ENCODE results near the gene ATP5PB.

ATP5PB gene

DNA sequence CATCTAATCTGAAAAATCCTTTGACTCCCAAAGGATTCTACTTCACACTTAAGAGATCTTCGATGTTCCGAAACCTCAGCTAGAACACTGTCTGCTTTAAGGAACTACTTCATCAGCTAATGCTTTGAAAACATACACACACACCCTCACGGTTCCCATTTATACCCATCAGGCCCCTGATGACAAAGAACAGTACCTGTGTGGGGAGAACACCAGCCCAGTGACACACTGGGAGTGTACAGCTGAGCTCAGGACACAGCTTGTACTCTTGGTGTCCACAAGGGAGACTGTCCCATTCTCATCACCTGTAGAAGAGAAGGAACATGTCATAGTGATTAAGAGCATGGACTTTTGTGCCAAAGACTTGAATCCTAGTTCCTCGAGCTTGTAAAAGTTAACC, 6.8 kb upstream of the ATP5PB start:
- no peak overlapping the region for H3K4me3 ChIP-seq (ENCODE audit: low read length)
- no peak for DNase-seq (ENCODE audit: low read depth, low spot score)

DNA sequence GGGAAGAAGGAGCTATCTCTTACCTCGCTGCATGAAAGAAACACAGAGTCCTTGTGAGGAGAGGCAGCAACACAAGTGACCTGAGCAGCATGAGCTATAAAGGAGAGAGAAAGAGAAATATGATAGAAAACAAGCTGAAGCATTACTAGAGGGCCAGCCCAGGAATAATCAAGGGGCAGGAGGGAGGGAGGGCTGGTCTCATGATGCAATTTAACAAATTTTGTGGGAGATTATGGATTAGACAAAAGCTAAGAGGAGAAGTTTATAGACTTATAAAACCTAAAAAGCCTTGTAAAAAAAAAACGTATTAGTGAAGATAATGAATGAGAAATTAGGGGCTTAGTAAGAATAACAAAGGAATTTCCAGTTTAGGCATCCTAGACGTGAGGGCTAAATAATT, 5.2 kb upstream of the ATP5PB start:
- H3K4me3 ChIP-seq (ENCODE audit: low read length), result no peak overlapping the region
- DNase-seq (ENCODE audit: low read depth, low spot score), result no peak

DNA sequence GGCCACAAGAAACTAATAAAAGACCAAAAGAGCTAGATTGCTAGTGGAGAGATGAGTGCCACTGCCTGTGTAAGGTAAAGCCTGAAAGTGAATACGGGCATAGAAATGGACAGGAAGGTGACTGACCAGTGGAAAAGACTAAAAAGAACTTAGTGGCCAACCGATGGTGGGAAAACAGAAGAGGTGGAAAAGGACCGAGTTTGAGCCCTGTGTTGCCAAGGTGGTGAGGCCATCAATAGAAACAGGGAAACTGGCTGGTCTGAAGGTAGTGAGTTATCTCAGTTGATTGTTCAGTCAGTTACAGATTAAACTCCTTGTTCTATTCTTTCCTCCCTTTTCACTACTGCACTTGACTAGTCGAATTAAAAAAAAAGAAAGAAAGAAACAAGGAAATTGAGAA, 2.7 kb upstream of the ATP5PB start:
- DNase-seq (ENCODE audit: low read depth, low spot score), result no peak
- no peak overlapping the region for H3K4me3 ChIP-seq (ENCODE audit: low read length)

DNA sequence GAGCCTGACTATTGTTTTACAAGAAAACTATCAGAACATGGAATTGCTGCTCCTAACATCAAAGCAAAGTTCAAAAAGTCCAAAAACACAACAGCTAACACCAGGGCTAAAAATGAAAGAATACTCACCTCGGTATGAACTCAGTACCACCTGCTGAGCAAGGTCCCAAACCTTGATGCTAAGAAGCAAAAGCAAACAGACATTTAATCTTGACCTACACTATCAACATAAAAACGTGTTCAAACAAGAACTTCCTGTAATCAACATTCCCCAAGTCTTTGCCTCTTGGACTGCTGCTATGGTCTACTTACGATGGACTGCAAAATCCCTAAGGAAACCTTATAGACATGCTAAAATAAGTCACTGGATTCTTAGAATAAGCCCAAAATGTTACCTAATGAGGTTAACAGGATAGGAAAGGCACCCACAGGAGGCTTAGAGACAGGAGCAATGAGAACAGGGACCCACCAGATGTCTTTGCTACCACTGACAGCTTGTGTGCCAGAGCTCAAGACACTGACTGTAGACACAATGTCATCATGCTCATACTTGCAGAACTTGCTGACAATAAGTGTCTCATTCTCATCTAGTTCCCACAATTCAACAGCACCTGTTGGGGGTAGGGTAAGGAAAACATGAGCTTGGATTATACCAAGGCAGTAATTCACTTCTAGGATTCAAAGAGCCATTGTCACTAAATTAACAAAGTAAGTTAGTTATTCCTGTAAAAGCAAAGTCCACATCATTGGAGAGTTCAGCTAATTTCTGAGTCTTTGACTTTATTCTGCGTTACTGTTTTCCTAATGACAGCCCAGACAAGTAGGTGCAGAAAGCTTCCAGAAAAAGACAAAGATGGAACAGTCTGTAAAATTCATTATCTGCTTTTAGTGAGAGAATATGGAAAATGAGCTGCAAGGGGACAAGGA, 2.0 kb upstream of the ATP5PB start:
- H3K4me3 ChIP-seq (ENCODE audit: low read length), result no peak overlapping the region
- DNase-seq (ENCODE audit: low read depth, low spot score), result no peak

DNA sequence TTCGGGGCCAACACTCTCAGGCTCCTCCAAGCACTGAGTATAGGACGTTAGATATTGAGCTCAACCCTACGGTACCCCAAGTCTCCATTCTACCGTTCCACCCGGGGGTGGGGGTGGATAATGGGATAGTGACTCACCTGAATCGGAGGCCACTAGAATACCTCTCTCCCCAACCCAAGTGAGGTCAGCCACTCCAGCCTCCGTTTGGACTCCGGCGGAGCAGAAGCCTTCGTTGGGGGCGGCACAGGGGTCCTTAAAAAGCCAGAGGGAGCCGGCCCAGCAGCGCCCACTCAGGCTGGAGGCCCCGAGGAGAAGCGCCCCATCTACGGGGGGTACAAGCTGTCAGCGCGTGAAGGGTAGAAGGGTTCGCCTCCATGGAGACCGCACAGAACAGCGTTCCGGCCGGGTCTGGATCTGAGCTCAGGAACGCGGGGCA, 764 bp upstream of the ATP5PB start:
- no peak for DNase-seq (ENCODE audit: low read depth, low spot score)
- H3K4me3 ChIP-seq (ENCODE audit: low read length), result peak overlapping the region; percentile 84

DNA sequence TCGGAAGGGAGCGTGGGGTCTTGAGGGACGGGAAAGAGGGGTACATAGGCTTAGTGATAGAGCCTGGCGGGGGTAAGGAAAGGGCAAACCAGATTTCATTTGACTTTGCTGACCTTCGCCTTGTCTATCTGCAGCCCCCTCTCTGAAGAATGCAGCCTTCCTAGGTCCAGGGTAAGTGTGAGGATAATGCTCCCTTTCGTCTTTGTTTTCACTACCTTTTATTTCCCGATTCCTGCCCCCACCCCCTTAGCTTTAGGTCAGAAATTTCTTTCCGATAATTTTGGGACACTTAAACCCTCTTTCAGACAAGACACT, 396 bp downstream of the ATP5PB start:
- peak overlapping the region; percentile 84 for H3K4me3 ChIP-seq (ENCODE audit: low read length)
- no peak for DNase-seq (ENCODE audit: low read depth, low spot score)

DNA sequence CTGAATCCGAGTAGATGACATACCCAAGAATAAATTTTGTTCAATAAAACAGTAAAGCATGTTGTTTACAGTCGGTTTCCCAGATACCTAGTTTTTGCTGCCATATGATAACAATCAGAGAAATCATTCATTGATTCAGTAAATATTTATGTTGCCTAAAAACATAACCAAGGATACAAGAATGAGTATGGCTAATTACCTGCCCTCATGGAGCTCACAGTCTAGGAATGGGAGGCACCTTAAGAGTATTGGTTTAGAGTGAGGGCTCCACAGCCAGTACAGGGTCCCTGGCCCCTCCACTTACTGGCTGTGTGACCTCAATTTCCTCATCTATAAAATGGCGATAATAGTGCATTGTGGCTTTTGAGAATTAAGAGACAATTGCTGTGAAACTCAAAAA, 921 bp downstream of the ATP5PB start:
- H3K4me3 ChIP-seq (ENCODE audit: low read length), result peak overlapping the region; percentile 84
- no peak for DNase-seq (ENCODE audit: low read depth, low spot score)

DNA sequence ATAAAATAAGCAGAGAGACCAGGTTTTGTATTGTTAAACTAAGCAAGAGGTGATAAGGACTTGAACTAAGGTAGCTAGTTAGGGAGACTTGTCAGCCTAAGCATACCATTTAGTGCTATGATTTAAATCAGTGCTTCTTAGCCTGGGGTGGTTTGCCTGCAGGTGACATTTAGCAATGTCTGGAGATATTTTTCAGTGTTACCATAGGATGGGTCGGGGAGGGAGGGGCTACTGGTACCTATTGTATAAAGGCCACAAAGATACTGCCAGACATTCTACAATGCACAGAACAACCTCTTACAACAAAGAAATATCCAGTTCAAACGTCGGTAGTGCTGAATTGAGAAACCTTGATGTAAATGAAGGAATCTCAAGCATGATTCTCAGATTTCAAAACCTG, 3.3 kb downstream of the ATP5PB start:
- no peak for DNase-seq (ENCODE audit: low read depth, low spot score)
- H3K4me3 ChIP-seq (ENCODE audit: low read length), result no peak overlapping the region

DNA sequence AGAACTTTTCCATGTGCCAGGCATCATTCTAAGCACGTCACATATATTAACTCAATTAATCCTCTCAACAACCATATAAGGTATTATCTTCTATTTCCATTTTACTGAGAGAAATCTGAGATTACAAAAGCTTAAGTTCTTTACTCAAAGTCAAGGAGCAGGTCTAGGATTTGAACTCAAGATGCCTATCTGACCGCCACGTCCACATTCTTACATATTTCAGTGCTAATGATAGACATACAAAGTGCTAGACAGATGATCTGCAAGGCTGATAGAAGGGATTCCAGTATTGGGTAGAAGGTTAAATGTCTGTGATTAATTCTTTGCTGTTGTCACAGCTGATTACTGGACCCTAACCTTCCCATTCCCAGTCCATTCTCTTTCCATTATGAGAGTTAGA, 4.4 kb downstream of the ATP5PB start:
- no peak for DNase-seq (ENCODE audit: low read depth, low spot score)
- no peak overlapping the region for H3K4me3 ChIP-seq (ENCODE audit: low read length)

DNA sequence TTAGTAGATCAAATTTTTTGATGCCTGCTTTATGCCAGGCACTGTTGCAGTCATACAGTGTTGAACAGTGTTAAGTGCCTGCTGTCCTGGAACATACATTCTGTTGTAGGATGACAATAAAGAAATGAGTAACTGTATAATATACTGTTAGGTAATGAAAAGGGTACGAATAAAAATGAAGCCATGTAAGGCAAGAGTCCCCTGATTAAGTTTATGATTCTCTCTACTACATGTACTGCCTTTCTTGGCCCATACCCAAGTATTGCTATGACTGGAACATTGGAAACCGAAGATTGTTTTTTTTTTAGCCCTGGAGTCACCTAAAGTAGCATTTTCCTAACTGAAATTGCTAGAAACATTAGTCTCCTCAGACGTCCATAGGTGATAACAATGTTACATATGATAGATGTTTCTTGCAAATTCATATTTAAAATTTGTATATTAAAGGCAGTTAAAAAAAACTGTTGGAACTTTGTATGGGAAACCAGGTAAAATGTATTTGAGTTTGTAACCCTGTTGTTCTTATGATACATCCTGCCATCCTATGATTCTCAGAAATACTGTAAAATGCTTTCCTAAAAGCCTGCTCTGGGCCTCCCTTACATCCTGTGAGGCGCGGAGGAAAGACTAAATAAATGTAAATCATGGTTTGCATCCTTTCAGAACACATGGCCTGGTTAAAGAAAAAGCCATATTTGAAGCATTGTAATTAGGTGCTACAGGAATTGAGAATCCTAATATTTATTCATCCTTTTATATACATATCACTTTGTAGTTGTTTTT, 5.8 kb downstream of the ATP5PB start:
- DNase-seq (ENCODE audit: low read depth, low spot score), result no peak
- no peak overlapping the region for H3K4me3 ChIP-seq (ENCODE audit: low read length)

DNA sequence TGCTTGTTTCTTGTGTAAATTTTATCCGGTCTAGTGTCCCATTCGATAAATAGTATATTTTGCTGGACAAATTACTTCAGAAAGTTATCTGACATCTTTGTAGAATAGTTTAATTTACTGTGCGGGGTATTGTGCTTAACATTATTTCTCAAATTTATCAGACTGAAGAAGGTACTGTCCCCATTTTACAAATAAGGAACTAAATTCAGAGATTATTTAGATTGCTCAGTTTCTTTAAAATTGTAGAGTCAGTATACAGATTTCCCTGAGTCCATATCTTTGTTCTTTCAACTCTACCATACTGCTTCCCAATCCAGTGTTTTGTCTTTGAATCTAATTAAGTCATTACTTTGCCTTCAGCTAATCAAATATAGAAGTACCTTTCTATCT, 6.4 kb downstream of the ATP5PB start:
- DNase-seq (ENCODE audit: low read depth, low spot score), result no peak

DNA sequence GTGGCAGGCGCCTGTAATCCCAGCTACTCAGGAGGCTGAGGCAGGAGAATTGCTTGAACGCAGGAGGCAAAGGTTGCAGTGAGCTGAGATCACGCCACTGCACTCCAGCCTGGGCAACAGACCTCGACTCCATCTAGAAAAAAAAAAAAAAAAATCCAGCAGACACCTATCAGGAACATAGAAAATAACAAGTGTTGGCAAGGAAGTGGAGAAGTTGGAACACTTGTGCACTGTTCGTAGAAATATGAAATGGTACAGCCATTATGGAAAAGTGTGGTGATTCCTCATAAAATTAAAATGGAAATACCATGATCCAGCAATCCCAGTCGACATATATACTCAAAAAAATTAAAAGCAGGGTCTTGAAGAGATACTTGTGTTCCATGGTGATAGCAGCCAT, 12.5 kb downstream of the ATP5PB start:
- no peak for DNase-seq (ENCODE audit: low read depth, low spot score)

More for the DNA sequence above, 6.4 kb downstream of the ATP5PB start:
- no peak overlapping the region for H3K4me3 ChIP-seq (ENCODE audit: low read length)

DNA sequence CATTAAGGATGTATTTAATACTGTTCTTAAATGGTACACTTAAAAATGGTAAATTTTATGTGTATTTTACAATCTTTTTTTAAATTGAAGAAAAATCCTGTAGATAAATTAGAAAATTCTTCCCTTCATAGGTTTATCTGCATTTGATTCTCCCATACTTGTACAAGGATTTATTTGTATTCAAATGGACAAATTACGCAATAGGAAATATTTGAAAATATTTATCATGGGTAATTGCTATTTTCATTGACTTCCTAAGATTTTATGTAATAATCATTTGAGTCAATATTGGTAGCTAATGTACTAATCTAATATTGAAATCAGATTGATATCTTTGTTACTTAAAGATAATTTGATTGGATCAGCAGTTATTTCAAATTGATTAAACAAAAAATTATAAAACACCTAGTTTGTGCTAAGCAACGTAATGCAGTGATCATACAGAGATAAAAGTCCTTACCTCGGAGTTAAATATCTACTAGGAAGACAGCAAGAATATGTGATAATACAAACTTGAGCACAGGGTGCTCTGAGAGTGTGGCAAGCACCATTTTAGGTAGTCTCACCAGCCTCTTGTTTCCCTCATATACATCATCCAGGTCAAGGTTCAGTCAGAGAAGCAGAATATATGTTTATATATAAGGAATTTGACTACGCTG, 13.2 kb downstream of the ATP5PB start:
- no peak for DNase-seq (ENCODE audit: low read depth, low spot score)
- no peak overlapping the region for H3K4me3 ChIP-seq (ENCODE audit: low read length)

More for the DNA sequence above, 12.5 kb downstream of the ATP5PB start:
- no peak overlapping the region for H3K4me3 ChIP-seq (ENCODE audit: low read length)

DNA sequence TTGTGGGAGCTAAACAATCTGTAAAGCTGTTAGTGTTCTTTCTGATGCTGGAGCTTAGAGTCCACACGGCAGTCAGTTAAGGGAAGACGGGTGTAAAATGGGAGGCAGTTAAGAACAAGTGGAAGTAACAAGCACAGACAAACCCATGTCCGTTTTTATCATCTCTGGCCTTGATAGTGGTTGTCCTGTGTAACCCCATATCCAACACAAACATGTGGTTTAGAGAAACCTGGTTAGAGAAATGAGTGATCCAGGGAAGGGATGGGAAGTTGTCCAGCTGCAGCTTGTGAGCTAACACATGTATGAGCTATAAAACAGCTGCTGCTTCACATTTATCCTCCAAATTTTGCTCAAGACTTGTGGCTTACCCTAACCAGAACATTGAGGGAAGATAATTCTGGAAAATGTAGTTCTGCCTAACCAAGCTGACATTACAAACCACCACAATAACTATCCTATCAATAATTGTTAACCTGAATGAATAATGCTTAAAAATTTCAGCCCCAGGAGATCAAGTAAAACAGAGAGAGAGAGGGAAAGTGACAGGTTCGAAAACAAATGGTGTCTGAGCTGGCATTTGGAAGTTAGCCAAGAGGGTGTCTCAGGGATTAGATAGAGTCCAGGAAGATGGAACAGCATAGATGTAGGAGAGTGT, 13.9 kb downstream of the ATP5PB start:
- DNase-seq (ENCODE audit: low read depth, low spot score), result no peak
- no peak overlapping the region for H3K4me3 ChIP-seq (ENCODE audit: low read length)

DNA sequence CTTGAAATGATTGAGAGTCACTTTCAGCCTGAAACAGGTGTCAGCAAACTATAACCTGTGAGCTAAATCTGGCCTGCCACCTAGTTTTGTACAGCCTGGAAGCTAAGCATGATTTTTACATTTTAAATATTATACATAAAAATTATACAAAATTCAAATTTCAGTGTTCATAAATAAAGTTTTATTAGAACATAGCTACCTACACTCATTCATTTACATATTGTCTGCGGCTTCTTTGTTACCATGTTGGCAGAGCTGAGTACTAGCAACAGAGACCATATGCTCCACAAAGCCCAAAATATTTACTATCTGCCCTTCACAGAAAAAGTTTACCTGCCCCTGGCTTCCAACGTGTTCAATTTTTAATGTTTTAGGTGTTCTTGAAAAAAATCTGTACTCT, 16.5 kb downstream of the ATP5PB start:
- H3K4me3 ChIP-seq (ENCODE audit: low read length), result no peak overlapping the region

DNA sequence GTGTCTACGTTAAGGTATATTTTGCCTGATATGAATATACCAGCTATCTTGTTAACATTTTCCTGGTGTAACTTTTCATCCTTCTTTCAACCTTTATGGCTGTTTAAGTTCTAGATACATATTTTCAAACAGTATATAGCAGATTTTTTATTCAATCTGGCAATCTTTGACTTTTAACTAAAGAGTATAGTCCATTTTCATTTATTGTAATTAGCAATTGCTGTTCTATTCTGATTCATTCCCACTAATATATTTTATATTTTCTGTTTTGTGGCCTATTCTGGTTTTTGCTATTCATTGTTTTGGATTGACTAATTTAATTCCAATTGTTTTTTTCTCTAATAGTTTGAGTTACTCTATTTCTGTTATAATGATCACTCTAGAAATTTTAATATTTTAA, 17.2 kb downstream of the ATP5PB start:
- no peak for DNase-seq (ENCODE audit: low read depth, low spot score)
- no peak overlapping the region for H3K4me3 ChIP-seq (ENCODE audit: low read length)

More for the DNA sequence above, 16.5 kb downstream of the ATP5PB start:
- no peak for DNase-seq (ENCODE audit: low read depth, low spot score)

DNA sequence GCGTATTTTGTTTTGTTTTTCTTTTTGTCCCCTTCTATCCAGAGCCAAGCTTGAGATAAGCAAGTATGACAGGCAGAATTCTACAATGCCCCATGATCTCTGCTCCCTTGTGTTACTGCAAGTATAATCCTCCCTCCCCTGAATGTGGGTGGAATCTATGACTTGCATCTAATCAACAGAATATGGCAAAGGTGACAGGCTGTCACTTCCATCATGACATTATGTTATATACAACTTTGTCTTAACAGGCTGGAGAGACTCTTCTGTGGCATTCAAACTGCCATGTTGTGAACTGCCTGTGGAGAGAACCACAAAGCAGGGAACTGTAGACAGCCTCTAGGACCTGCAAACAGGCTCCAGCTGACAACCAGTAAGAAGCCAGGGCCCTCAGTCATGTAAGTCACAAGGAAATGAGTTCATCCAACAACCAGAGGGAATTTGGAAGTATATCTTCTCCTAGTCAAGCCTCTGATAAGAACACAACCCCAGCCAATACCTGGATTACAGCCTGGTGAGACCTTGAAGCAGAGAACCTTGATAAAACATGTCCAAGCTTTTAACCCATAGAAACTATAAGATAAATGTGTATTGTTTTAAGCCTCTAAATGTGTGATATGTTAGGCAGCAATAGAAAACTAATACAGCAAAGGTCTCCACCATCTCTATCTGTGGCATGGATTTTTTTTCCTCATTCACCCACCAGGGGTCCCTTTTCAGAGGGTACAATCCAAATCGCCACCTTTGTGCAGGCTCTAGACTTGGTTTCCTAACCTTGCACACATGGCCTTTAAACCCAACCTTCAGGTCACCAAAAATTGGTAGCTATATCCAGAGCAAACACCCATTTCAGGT, 18.8 kb downstream of the ATP5PB start:
- H3K4me3 ChIP-seq (ENCODE audit: low read length), result no peak overlapping the region

DNA sequence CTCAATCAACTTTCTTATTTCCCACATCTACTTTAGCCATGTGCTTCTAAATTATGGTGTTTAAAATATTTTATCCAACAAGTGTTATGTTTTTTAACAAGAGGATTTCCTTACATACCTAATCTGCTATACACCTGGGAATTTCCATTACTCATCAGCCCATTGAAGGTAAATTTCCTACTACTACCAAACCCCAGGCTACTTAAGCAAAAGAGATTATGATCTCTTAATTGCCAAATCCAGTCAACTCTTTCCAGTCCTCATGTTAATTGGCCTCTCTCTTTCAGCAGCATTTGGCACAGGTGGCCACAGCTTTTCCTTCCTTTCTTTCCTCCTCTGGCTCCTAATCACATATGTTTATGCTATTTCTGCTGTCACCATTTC, 19.4 kb downstream of the ATP5PB start:
- H3K4me3 ChIP-seq (ENCODE audit: low read length), result no peak overlapping the region
- DNase-seq (ENCODE audit: low read depth, low spot score), result no peak

More for the DNA sequence above, 18.8 kb downstream of the ATP5PB start:
- no peak for DNase-seq (ENCODE audit: low read depth, low spot score)

DNA sequence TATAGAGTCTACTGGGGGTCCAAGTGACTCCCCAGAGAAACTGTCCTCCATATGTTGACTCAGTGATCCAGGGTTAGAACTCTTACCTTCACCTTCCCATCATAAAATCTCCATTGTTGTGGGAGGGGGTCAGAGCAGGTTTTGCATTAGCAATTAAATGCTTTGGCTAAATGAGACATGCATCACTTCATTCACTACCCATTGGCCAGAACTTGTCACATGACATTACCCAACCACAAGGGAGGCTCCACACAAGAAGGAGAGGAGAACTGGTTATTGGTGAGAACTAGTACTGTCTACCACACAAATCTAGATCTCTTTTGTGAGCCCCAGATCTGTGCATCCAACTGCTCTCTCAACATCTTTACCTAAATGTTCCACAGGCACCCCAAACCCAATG, 20.3 kb downstream of the ATP5PB start:
- no peak overlapping the region for H3K4me3 ChIP-seq (ENCODE audit: low read length)
- DNase-seq (ENCODE audit: low read depth, low spot score), result no peak

Data from Jurkat, Clone E6-1 (cell line).